Kidney tubule cell (primary cell): Measurements from ENCODE around the gene FGF6.
"Not testable (repeated sequence)": the region's sequence is repeated elsewhere in the genome, so short reads cannot be mapped to it uniquely, and the experiment has no call there.

ENCODE experiments used
- DNase-seq: peaks from one replicate; pipeline ENCODE4 v3.0.0-alpha.2; 2018; ENCODE audit warnings: low spot score

FGF6 gene

DNA sequence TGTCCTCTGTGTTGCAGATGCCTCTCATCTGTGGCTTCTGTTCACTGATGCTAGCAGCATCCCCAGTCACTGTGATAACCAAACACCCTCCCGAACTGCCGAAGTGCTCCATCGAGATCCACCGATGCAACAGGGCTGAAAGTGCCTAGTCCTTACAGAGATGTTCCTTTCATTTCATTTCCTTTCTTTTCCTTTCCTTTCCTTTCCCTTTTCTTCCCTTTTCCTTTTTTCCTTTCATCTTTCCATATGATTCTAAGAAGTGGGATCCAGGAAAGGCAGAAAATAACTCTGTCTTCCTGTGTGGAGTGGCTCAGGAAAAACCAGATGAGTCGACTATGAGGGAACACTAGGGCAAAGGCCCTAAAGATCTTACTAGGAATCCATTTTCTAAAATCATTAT is 26.7 kb downstream of the FGF6 start:
- DNase-seq, result no peak

DNA sequence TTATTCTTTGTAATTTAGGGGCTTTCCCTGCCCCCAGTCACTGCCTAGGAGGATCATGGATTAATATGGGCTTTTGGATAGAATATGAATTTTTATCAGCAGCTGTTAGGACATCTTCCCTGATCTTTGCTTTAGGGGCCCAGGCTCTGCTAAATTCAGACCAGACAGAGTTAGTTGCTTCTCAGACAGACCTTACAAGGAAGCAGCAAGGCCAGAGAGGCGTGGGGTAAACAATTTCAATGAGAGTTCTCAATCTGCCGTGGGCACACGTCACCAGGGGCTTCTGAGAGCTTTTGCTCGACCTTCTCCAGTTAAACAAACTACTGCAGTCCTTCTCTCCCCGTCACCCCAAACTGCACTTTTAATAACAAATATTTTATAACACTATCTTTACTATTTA is 27.7 kb downstream of the FGF6 start:
- no peak for DNase-seq

DNA sequence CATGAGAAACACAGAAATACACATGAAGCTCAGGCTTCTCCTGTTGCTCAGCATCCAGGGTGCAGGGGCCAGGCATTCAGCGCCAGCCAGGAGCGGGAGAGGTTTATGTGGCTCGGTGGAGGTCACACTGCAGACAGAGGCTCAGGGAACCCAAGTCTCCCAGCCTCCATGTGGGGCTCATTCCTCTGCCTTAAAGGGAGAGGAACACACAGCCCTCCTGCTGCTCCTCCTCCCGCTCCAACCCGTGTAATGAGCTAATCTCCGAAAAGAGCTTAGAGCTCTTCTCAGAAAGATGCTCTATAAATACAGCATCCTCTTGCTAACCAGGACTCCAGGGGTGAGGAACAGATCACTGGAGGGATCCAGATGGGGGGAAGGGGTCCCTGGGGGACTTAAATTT is 28.2 kb downstream of the FGF6 start:
- no peak for DNase-seq

DNA sequence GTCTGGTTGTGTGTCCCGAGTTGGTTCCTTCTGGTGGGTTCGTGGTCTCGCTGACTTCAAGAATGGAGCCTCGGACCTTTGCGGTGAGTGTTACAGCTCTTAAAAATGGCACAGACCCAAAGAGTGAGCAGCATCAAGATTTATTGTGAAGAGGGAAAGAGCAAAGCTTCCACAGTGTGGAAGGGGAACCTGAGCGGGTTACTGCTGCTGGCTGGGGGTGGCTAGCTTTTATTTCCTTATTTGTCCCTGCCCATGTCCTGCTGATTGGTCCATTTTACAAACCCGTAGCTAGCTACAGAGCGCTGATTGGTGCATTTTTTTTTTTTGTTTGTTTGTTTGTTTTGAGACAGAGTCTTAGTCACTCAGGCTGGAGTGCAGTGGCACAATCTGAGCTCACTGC is 29.3 kb downstream of the FGF6 start:
- no peak for DNase-seq

DNA sequence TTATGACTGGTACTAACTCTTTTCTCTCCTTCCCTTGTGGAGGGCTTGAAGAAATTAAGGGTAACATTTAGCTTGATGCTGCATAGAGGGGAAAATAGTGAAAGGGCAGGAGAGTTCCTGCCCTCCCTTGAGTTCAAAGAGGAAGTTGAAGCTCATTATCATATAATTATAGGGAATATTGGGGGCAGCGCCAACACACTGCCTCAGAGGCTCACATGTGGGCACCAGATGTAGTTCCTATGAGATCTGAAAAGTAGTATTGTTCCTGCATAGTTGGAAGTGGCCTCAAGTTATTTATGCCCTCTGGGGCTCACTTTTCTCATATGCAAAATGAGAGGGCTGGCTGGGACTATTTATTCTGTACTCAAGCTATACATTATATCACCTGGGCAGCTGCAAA is 33.1 kb downstream of the FGF6 start:
- DNase-seq, result no peak

DNA sequence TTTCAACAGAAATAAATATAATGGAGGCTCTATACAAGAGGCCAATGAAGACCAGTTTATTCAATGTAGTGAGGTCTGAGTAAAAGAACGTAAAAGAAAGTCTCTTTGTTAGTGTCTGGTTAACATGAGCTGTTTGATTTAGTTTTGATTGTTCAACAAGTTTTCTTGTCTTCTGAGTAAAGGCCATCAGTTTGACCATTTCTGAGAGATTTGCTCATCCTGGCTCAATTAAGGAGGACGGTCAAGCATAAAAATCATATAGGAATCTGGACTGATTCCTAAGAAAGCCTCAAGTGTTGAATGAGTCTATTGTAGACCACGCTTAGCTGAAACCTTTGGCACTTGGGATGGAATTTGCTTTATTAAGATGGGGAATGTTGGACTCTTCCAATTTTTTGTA is 33.6 kb downstream of the FGF6 start:
- DNase-seq, result no peak

DNA sequence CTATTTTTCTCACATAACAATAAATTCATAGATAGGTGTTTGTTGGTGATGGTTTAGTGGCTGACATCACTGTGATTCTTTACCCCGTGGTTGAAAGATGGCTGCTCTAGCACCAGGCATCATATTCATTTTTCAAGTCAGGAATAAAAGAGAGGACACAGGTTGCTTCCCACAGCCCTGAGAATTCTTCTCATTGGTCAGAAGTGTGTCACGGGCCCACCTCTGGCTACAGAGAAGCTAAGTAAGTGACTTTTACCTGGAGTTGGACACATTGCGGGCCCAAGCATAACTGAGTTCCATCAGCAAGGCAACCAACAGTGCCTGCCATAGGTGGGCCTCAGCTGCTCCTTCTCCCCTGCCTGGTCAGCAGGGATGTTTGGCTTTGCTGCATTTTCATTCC is 38.5 kb downstream of the FGF6 start:
- DNase-seq, result no peak

DNA sequence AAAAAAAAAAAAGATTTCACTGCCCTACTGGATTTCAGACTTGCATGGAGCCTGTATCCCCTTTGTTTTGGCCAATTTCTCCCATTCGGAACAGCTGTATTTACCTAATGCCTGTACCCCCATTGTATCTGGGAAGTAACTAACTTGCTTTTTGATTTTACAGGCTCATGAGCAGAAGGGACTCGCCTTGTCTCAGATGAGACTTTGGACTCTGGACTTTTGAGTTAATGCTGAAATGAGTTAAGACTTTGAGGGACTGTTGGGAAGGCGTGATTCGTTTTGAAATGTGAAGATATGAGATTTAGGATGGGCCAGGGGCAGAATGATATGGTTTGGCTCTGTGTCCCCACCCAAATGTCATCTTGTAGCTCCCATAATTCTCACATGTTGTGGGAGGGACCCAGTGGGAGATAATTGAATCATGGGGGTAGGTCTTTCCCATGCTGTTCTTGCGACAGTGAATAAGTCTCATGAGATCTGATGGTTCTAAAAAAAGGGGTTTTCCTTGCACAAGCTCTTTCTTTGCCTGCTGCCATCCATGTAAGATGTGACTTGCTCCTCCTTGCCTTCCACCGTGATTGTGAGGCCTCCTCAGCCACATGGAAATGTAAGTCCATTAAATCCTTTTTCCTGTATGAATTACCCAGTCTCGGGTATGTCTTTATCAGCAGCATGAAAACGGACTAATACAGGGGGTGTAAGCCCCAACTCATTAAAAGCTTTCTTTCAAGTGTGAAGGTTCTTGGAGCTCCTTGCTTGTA is 40.6 kb downstream of the FGF6 start:
- not testable (repeated sequence) for DNase-seq

DNA sequence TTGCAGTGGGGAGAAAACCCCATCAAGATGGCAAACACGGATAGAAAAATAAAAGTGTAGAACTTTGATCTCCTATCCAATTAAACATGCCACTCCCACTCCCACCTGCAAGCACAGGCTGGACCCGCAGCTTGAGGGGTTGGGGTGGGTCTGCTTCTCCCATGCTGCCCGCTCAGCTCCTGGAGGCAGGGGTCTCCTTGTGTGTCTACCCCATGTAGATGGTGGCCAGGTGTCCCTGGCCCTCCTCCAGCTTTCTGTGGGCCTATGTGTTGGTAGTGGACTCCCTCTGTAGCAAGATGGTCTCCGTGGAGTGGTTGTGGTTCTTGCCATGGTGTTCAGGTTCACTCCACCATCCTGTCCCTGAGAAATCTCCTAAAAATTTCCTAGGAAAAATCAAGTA is 42.6 kb downstream of the FGF6 start:
- no peak for DNase-seq

DNA sequence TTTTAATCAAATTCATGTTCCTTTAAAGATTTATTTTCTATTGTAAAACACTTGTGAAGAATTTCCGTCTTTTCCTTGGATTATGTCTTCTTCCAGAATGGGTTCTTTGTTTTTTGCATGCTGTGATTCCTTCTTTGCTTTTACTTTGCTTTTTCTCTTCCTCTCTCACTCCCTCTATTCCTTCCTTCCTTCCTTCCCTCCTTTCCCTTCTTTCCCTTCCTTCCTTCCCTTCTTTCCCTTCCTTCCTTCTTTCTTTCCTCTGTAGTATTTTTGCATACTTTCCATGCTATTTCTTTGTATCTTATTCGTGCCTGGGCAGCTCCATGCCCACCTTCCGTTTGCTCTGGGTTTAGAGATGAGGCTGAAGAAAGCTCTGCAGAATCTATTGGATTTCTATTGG is 44.5 kb downstream of the FGF6 start:
- DNase-seq, result no peak

DNA sequence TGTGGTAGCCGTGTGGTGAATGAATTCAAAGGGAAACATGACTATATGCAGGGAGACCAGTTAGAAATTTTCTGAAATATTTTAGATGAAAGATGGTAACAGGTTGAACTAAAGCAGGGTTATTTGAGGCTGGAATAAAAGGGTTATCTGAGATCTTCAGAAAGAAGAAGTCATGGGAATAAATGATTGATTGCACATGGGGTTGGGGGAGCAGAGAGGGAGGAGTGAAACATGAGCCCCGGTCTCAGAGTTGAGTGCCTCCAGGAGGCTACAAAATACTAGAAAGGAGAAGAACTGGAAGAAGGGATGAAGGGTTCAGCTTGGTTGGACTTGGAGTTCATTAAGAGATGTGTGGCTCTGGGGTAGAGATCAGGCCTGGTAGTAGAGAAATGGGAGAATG is 49.8 kb downstream of the FGF6 start:
- no peak for DNase-seq

DNA sequence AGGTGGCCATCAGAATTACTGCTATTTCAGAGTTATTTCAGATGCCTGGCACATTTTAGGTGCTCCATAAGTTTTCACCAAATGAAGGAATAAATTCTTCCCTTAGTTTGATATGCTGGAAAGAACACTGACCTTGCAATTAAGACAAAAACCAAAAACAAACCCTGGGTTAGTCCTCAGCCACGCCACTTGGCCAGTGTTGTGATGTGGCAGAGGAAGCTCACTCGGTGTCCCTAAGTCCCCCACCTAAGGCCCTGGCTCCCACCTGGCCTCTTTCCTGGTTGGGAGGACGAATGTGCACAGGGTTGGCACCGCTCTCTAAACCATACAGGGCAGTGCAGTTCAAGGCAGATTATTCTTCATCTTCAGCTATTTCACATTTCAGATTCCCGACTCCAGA is 52.4 kb downstream of the FGF6 start:
- DNase-seq, result no peak

DNA sequence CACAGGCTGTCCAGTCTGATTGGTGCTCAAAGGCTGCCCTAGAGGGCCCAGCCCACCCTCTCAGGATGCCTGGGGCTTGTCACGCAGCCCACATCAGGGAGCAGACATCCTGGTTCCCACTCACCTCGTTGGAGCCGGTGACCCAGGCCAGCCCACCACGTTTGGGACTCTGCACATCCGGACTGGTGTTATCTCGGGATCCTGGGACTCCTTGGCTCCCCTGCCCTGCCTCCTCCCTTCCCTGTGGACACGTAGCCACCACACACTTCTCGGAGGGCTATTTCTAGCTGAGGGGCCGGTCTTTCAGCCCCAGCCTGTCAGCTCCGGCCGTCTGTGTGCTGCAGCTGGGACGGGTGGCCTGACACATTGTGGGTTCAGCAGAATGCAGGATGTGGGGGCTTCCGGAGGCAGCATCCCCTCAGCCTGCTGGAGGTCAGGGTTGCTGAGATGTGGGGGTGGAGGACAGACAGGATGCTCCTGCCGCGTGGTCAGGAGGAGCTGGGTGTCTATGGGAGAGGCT is 53.3 kb downstream of the FGF6 start:
- DNase-seq, result no peak

DNA sequence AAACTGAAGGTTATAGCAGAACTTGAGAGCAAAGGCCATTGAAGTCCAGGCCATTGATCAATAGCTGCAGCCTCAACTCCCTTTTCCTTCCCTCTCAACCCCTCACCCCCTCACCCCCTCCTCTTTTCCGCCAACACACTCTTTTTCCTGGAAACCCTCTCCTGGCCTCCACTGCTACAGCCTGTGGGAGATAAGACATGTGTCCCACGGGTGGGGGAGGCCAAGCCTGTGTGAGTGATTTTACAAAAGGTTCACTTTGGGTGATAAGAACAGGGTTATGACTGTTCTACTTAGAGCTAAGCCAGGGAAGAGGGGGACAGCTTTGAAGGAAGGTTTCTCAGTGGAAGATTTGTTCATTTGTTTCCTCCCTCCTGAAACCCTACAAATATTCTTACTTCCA is 57.0 kb downstream of the FGF6 start:
- no peak for DNase-seq

DNA sequence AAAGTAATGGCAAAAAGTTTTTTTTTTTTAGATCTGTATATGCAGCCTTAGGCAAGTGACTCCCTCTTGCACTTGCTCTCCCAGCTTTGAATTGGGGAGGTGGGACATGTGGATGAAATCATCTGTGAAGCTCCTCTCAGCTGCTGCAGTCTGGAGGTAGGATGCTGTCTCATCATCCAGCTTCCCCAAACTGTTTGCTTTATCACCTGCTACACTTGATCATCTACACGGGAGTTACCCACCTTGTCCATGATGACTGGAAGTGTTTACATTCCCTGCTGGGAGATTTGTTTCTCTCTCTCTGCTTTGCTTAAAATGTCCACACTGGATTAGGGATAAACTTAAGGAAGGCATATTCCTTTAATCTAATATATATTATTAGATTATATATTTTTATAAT is 57.6 kb downstream of the FGF6 start:
- no peak for DNase-seq

DNA sequence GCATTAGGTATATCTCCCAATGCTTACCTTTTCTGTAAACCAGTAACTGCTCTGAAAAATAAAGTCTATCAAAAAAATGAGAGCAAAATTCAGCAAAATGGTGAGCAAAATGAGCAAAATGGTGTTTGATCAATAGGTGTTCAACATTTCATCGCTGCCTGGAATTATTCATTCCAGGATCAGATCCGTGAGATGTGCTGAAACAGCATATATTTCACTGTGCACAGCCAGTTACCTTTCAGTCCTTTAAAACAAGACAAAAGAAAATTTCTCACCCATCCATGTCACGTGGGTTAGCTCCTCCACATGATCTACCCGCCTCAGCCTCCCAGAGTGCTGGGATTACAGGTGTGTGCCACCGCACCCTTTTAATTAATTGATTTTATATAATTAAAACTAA is 58.0 kb downstream of the FGF6 start:
- no peak for DNase-seq

DNA sequence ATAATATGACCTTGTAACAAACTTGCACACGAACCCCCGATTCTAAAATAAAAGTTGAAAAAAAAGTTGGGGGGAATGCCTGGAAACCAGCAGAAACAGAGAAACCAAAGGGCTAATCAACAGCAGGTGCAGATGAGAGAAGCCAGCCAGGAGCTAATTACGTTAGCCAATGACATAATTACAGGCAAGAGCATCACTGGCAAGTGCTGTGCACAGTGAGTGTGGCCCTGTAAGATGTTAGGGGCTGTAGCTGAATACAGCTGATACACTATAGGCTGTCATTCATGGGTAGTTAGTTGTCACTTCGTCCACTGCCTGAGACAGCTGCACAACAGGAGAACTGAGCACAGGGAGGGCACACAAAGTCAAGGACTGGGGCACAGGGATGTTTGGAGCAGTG is 58.8 kb downstream of the FGF6 start:
- no peak for DNase-seq
